HEK293T (cell line): ENCODE results near the gene LGALS8.

ENCODE experiments used
- BHLHE40 ChIP-seq: fragments of 450-650 bp; IDR thresholded peaks from 2 replicates; pipeline ENCODE4 v1.6.1; 2016; ENCODE audit warnings: mild to moderate bottlenecking, moderate library complexity, borderline replicate concordance
- FOXK2 ChIP-seq: fragments of 450-650 bp; IDR thresholded peaks from 2 replicates; pipeline ENCODE4 v1.6.1; 2016; ENCODE audit warnings: mild to moderate bottlenecking
- HDGF ChIP-seq: fragments of 450-650 bp; IDR thresholded peaks from 2 replicates; pipeline ENCODE4 v1.6.1; 2017; ENCODE audit warnings: antibody characterized with exemption, borderline replicate concordance
- SP1 ChIP-seq: fragments of 450-650 bp; IDR thresholded peaks from 2 replicates; pipeline ENCODE4 v1.6.1; 2017
- SUZ12 ChIP-seq: fragments of 450-650 bp; IDR thresholded peaks from 2 replicates; pipeline ENCODE4 v1.6.1; 2016; ENCODE audit warnings: mild to moderate bottlenecking

- TF ChIP-seq BHLHE40 (no peak), SUZ12 (no peak), HDGF (no peak), FOXK2 (no peak), SP1 (no peak)
These were observed 29.6 kb downstream of the LGALS8 start for GRCh38 chr1:236553370-236553769.
